NCI-H446 (cell line): ENCODE results near the gene POLR2H.
"Not testable (repeated sequence)": the region's sequence is repeated elsewhere in the genome, so short reads cannot be mapped to it uniquely, and the experiment has no call there.

Source experiments
- DNase-seq, 2 experiments: peaks; one replicate each; lab custom pipeline; 2025; lab: John Stamatoyannopoulos, UW

The POLR2H gene

GRCh38 chr3:184335661-184336546 lies 25.6 kb upstream of the POLR2H start:
- DNase-seq: peak; percentile 70 to 88

GRCh38 chr3:184336547-184337398 lies 24.7 kb upstream of the POLR2H start:
- DNase-seq: peak; percentile 42 to 68

GRCh38 chr3:184337399-184337714 lies 24.2 kb upstream of the POLR2H start, which contains the start of gene FAM131A:
Gene FAM131A (plus strand): TSS chr3:184337600. CDS start chr3:184337631, 31 bp downstream.
- peak; percentile 28 to 74 for DNase-seq

- no peak for DNase-seq
These were observed 23.5 kb upstream of the POLR2H start for GRCh38 chr3:184337981-184338380.

GRCh38 chr3:184338511-184338945 lies 23.0 kb upstream of the POLR2H start:
- DNase-seq: peak; percentile 24 to 82

- DNase-seq: no peak
These were observed 22.5 kb upstream of the POLR2H start for GRCh38 chr3:184339001-184339400.

- not testable (repeated sequence) for DNase-seq
These were observed 21.9 kb upstream of the POLR2H start for GRCh38 chr3:184339451-184340135.

- DNase-seq: no peak
These were observed 19.6 kb upstream of the POLR2H start for GRCh38 chr3:184341925-184342324.

- no peak for DNase-seq
These were observed 18.2 kb upstream of the POLR2H start for GRCh38 chr3:184343200-184343876.

GRCh38 chr3:184344579-184345316 lies 16.8 kb upstream of the POLR2H start:
- no peak for DNase-seq

GRCh38 chr3:184345317-184346144 lies 16.0 kb upstream of the POLR2H start:
- peak in 1 of 2 experiments; percentile 43 for DNase-seq

- no peak for DNase-seq
These were observed 14.9 kb upstream of the POLR2H start for GRCh38 chr3:184346480-184347190.

GRCh38 chr3:184347321-184348056 lies 14.0 kb upstream of the POLR2H start:
- DNase-seq: no peak

- no peak for DNase-seq
These were observed 13.5 kb upstream of the POLR2H start for GRCh38 chr3:184348057-184348382.

GRCh38 chr3:184349563-184350470 lies 11.7 kb upstream of the POLR2H start:
- DNase-seq: no peak

- DNase-seq: no peak
These were observed 10.9 kb upstream of the POLR2H start for GRCh38 chr3:184350618-184351017.

GRCh38 chr3:184351511-184352148 lies 9.9 kb upstream of the POLR2H start:
- DNase-seq: no peak
